Endothelial cell (in vitro differentiated cells): ENCODE data around the gene CABLES1. TPM values are rescaled to one million over a fixed set of nuclear protein-coding genes. Genes with fewer than 3 reads are reported as not detected.
"Not testable (repeated sequence)": the region's sequence is repeated elsewhere in the genome, so short reads cannot be mapped to it uniquely, and the experiment has no call there.

Source experiments
- DNase-seq: peaks from one replicate; pipeline ENCODE4 v3.0.0; 2021; ENCODE audit warnings: low spot score
- H3K27ac Mint-ChIP-seq: one replicate; pipeline ENCODE4 v1.8.0; 2021; ENCODE audit warnings: mixed read lengths, inconsistent platforms; ENCODE audit not compliant: unreplicated experiment
- H3K27me3 Mint-ChIP-seq: one replicate; pipeline ENCODE4 v1.8.0; 2021; ENCODE audit warnings: mild to moderate bottlenecking, moderate library complexity, mixed read lengths, inconsistent platforms; ENCODE audit not compliant: unreplicated experiment
- H3K36me3 Mint-ChIP-seq: one replicate; pipeline ENCODE4 v1.8.0; 2021; ENCODE audit warnings: mild to moderate bottlenecking, low read depth, mixed read lengths, inconsistent platforms; ENCODE audit not compliant: unreplicated experiment
- H3K4me1 Mint-ChIP-seq: one replicate; pipeline ENCODE4 v1.8.0; 2021; ENCODE audit warnings: mild to moderate bottlenecking, mixed read lengths, inconsistent platforms; ENCODE audit not compliant: unreplicated experiment
- H3K4me3 Mint-ChIP-seq: one replicate; pipeline ENCODE4 v1.8.0; 2021; ENCODE audit warnings: mild to moderate bottlenecking, mixed read lengths, inconsistent platforms; ENCODE audit not compliant: unreplicated experiment
- H3K9me3 Mint-ChIP-seq: one replicate; pipeline ENCODE4 v1.8.0; 2021; ENCODE audit warnings: mixed read lengths, inconsistent platforms; ENCODE audit not compliant: unreplicated experiment
- CTCF ChIP-seq: fragments of 200-600 bp; sonication (generic); IDR thresholded peaks from one replicate; pipeline ENCODE4 v1.5.0; 2021; ENCODE audit warnings: antibody characterized with exemption; ENCODE audit not compliant: unreplicated experiment
- total RNA-seq: library from RNA; stranded (reverse); fragmentation: NEBNext Ultra II Directional; extraction: Animal tissue kit (Norgen Biotek cat#: 25700); gene quantifications from one replicate; pipeline ENCODE4 v1.2.1, GENCODE V29; 2021; ENCODE audit not compliant: unreplicated experiment

The CABLES1 gene
- total RNA-seq, 1 donor from 2014 or later = 24.9 TPM

- Mint-ChIP-seq H3K9me3 (no peaks in the 10 kb centered on the region), H3K27me3 (peaks cover 4% of the 10 kb centered on the region), H3K4me3 (no peak overlapping the region), H3K27ac (peak overlapping the region; percentile 61), H3K4me1 (peaks cover 16% of the 10 kb centered on the region), H3K36me3 (no peaks in the 10 kb centered on the region)
- DNase-seq = no peak
- no peak for TF ChIP-seq CTCF
Measured at GRCh38 chr18:23106575-23106974, 28.7 kb upstream of the CABLES1 start.

- Mint-ChIP-seq H3K36me3 (no peaks in the 10 kb centered on the region), H3K9me3 (no peaks in the 10 kb centered on the region), H3K27me3 (peaks cover 4% of the 10 kb centered on the region), H3K4me1 (peaks cover 12% of the 10 kb centered on the region), H3K4me3 (no peak overlapping the region), H3K27ac (no peak overlapping the region)
- no peak for TF ChIP-seq CTCF
- DNase-seq = no peak
Measured at GRCh38 chr18:23107718-23108117, 27.6 kb upstream of the CABLES1 start.

GRCh38 chr18:23108496-23108895 lies 26.8 kb upstream of the CABLES1 start:
- no peaks in the 10 kb centered on the region for H3K36me3 Mint-ChIP-seq
- no peaks in the 10 kb centered on the region for H3K9me3 Mint-ChIP-seq
- H3K4me1 Mint-ChIP-seq = peaks cover 12% of the 10 kb centered on the region
- H3K27me3 Mint-ChIP-seq = peaks cover 7% of the 10 kb centered on the region
- no peak overlapping the region for H3K27ac Mint-ChIP-seq
- H3K4me3 Mint-ChIP-seq = no peak overlapping the region
- TF ChIP-seq CTCF = no peak
- no peak for DNase-seq

GRCh38 chr18:23109163-23109562 lies 26.1 kb upstream of the CABLES1 start:
- peaks cover 15% of the 10 kb centered on the region for H3K4me1 Mint-ChIP-seq
- H3K4me3 Mint-ChIP-seq, H3K27me3 Mint-ChIP-seq, H3K9me3 Mint-ChIP-seq, DNase-seq, H3K27ac Mint-ChIP-seq, H3K36me3 Mint-ChIP-seq: not testable (repeated sequence)

- H3K27me3 Mint-ChIP-seq = peaks cover 5% of the 10 kb centered on the region
- no peak for DNase-seq
- no peak for TF ChIP-seq CTCF
- peaks cover 11% of the 10 kb centered on the region for H3K4me1 Mint-ChIP-seq
- no peaks in the 10 kb centered on the region for H3K9me3 Mint-ChIP-seq
- H3K36me3 Mint-ChIP-seq = no peaks in the 10 kb centered on the region
- no peak overlapping the region for H3K4me3 Mint-ChIP-seq
- no peak overlapping the region for H3K27ac Mint-ChIP-seq
Measured at GRCh38 chr18:23113576-23113975, 21.7 kb upstream of the CABLES1 start.
